NCI-H128 (cell line): ENCODE measurements around the gene FGF16.
"Not testable (repeated sequence)": the region's sequence is repeated elsewhere in the genome, so short reads cannot be mapped to it uniquely, and the experiment has no call there.

Source experiments
- DNase-seq: peaks from one replicate; lab custom pipeline; 2025; ENCODE audit not compliant: unreplicated experiment; lab: John Stamatoyannopoulos, UW

FGF16 gene

GRCh38 chrX:77446908-77447652 is at the start of gene FGF16:
Gene FGF16 (plus strand): TSS chrX:77447389. CDS start chrX:77447675, 286 bp downstream.
- no peak for DNase-seq

GRCh38 chrX:77398330-77398954 is 48.7 kb upstream of the FGF16 start:
- no peak for DNase-seq

GRCh38 chrX:77404419-77404818 is 42.8 kb upstream of the FGF16 start:
- no peak for DNase-seq

- DNase-seq: not testable (repeated sequence)
Measured at GRCh38 chrX:77407821-77408220, 39.4 kb upstream of the FGF16 start.

- no peak for DNase-seq
Measured at GRCh38 chrX:77412631-77413030, 34.6 kb upstream of the FGF16 start.

GRCh38 chrX:77415161-77415560 is 32.0 kb upstream of the FGF16 start:
- no peak for DNase-seq

GRCh38 chrX:77415882-77416281 is 31.3 kb upstream of the FGF16 start:
- no peak for DNase-seq

GRCh38 chrX:77422891-77423648 is 24.1 kb upstream of the FGF16 start:
- no peak for DNase-seq

- DNase-seq: no peak
Measured at GRCh38 chrX:77426811-77427210, 20.4 kb upstream of the FGF16 start.

- no peak for DNase-seq
Measured at GRCh38 chrX:77427611-77428010, 19.6 kb upstream of the FGF16 start.

- DNase-seq: no peak
Measured at GRCh38 chrX:77428551-77428950, 18.6 kb upstream of the FGF16 start.

- DNase-seq: no peak
Measured at GRCh38 chrX:77431227-77431626, 16.0 kb upstream of the FGF16 start.

GRCh38 chrX:77433001-77433400 is 14.2 kb upstream of the FGF16 start:
- no peak for DNase-seq

GRCh38 chrX:77434962-77435361 is 12.2 kb upstream of the FGF16 start:
- DNase-seq: no peak

- DNase-seq: no peak
Measured at GRCh38 chrX:77436271-77436670, 10.9 kb upstream of the FGF16 start.

- DNase-seq: no peak
Measured at GRCh38 chrX:77436682-77437081, 10.5 kb upstream of the FGF16 start.

- no peak for DNase-seq
Measured at GRCh38 chrX:77440330-77440729, 6.9 kb upstream of the FGF16 start.

- DNase-seq: no peak
Measured at GRCh38 chrX:77441033-77441432, 6.2 kb upstream of the FGF16 start.

- no peak for DNase-seq
Measured at GRCh38 chrX:77441479-77441878, 5.7 kb upstream of the FGF16 start.

GRCh38 chrX:77442728-77443127 is 4.5 kb upstream of the FGF16 start:
- no peak for DNase-seq

- DNase-seq: no peak
Measured at GRCh38 chrX:77444075-77444474, 3.1 kb upstream of the FGF16 start.

GRCh38 chrX:77444545-77444944 is 2.6 kb upstream of the FGF16 start:
- no peak for DNase-seq
